Measurements from ENCODE around the gene DSCAML1.

The DSCAML1 gene

GRCh38 chr11:117475716-117476530, 321.1 kb downstream of the DSCAML1 start:
- no peak overlapping the region for H3K27ac Mint-ChIP-seq
- H3K36me3 Mint-ChIP-seq (ENCODE audit: low read depth): no peaks in the 10 kb centered on the region
- no peaks in the 10 kb centered on the region for H3K4me1 Mint-ChIP-seq (ENCODE audit: low read depth)
- H3K9me3 Mint-ChIP-seq: no peaks in the 10 kb centered on the region
- H3K4me3 Mint-ChIP-seq: no peak overlapping the region
- no peak for DNase-seq (ENCODE audit: low spot score)
- no peaks in the 10 kb centered on the region for H3K27me3 Mint-ChIP-seq (ENCODE audit: low read depth)

GRCh38 chr11:117473481-117474091, 323.4 kb downstream of the DSCAML1 start:
- DNase-seq (ENCODE audit: low spot score): no peak
- H3K36me3 Mint-ChIP-seq (ENCODE audit: low read depth): no peaks in the 10 kb centered on the region
- H3K27ac Mint-ChIP-seq: no peak overlapping the region
- H3K4me3 Mint-ChIP-seq: no peak overlapping the region
- H3K4me1 Mint-ChIP-seq (ENCODE audit: low read depth): no peaks in the 10 kb centered on the region
- H3K27me3 Mint-ChIP-seq (ENCODE audit: low read depth): peaks cover 3% of the 10 kb centered on the region
- no peaks in the 10 kb centered on the region for H3K9me3 Mint-ChIP-seq

- no peaks in the 10 kb centered on the region for H3K4me1 Mint-ChIP-seq (ENCODE audit: low read depth)
- H3K27ac Mint-ChIP-seq: no peak overlapping the region
- no peak for DNase-seq (ENCODE audit: low spot score)
- H3K27me3 Mint-ChIP-seq (ENCODE audit: low read depth): peaks cover 3% of the 10 kb centered on the region
- no peaks in the 10 kb centered on the region for H3K9me3 Mint-ChIP-seq
- no peak overlapping the region for H3K4me3 Mint-ChIP-seq
- no peaks in the 10 kb centered on the region for H3K36me3 Mint-ChIP-seq (ENCODE audit: low read depth)
Measured at GRCh38 chr11:117471776-117472175, 325.2 kb downstream of the DSCAML1 start.

GRCh38 chr11:117470576-117470975, 326.4 kb downstream of the DSCAML1 start:
- no peak overlapping the region for H3K27ac Mint-ChIP-seq
- DNase-seq (ENCODE audit: low spot score): no peak
- H3K4me3 Mint-ChIP-seq: no peak overlapping the region
- H3K36me3 Mint-ChIP-seq (ENCODE audit: low read depth): no peaks in the 10 kb centered on the region
- peaks cover 3% of the 10 kb centered on the region for H3K27me3 Mint-ChIP-seq (ENCODE audit: low read depth)
- H3K9me3 Mint-ChIP-seq: no peaks in the 10 kb centered on the region
- no peaks in the 10 kb centered on the region for H3K4me1 Mint-ChIP-seq (ENCODE audit: low read depth)

- Mint-ChIP-seq H3K4me3 (no peak overlapping the region), H3K27ac (no peak overlapping the region), H3K27me3 (ENCODE audit: low read depth) (peaks cover 3% of the 10 kb centered on the region), H3K9me3 (no peaks in the 10 kb centered on the region), H3K4me1 (ENCODE audit: low read depth) (no peaks in the 10 kb centered on the region), H3K36me3 (ENCODE audit: low read depth) (no peaks in the 10 kb centered on the region)
- no peak for DNase-seq (ENCODE audit: low spot score)
Measured at GRCh38 chr11:117468888-117469287, 328.1 kb downstream of the DSCAML1 start.

GRCh38 chr11:117467770-117468169, 329.2 kb downstream of the DSCAML1 start:
- no peak overlapping the region for H3K27ac Mint-ChIP-seq
- no peak for DNase-seq (ENCODE audit: low spot score)
- no peaks in the 10 kb centered on the region for H3K9me3 Mint-ChIP-seq
- no peaks in the 10 kb centered on the region for H3K4me1 Mint-ChIP-seq (ENCODE audit: low read depth)
- H3K4me3 Mint-ChIP-seq: no peak overlapping the region
- H3K27me3 Mint-ChIP-seq (ENCODE audit: low read depth): peaks cover 3% of the 10 kb centered on the region
- H3K36me3 Mint-ChIP-seq (ENCODE audit: low read depth): no peaks in the 10 kb centered on the region

- Mint-ChIP-seq H3K9me3 (no peaks in the 10 kb centered on the region), H3K27me3 (ENCODE audit: low read depth) (peaks cover 3% of the 10 kb centered on the region), H3K4me3 (no peak overlapping the region), H3K4me1 (ENCODE audit: low read depth) (no peaks in the 10 kb centered on the region), H3K27ac (no peak overlapping the region), H3K36me3 (ENCODE audit: low read depth) (no peaks in the 10 kb centered on the region)
- no peak for DNase-seq (ENCODE audit: low spot score)
Measured at GRCh38 chr11:117466966-117467365, 330.1 kb downstream of the DSCAML1 start.

- Mint-ChIP-seq H3K9me3 (no peaks in the 10 kb centered on the region), H3K27ac (no peak overlapping the region), H3K4me3 (no peak overlapping the region), H3K27me3 (ENCODE audit: low read depth) (peaks cover 3% of the 10 kb centered on the region), H3K4me1 (ENCODE audit: low read depth) (no peaks in the 10 kb centered on the region), H3K36me3 (ENCODE audit: low read depth) (no peaks in the 10 kb centered on the region)
- no peak for DNase-seq (ENCODE audit: low spot score)
Measured at GRCh38 chr11:117465236-117465997, 331.6 kb downstream of the DSCAML1 start.

- H3K9me3 Mint-ChIP-seq: no peaks in the 10 kb centered on the region
- no peak for DNase-seq (ENCODE audit: low spot score)
- H3K36me3 Mint-ChIP-seq (ENCODE audit: low read depth): no peaks in the 10 kb centered on the region
Measured at GRCh38 chr11:117464778-117465177, 332.2 kb downstream of the DSCAML1 start.

GRCh38 chr11:117462864-117463247, 334.2 kb downstream of the DSCAML1 start:
- Mint-ChIP-seq H3K27me3 (ENCODE audit: low read depth) (no peaks in the 10 kb centered on the region), H3K4me3 (no peak overlapping the region), H3K4me1 (ENCODE audit: low read depth) (no peaks in the 10 kb centered on the region), H3K27ac (no peak overlapping the region), H3K36me3 (ENCODE audit: low read depth) (no peaks in the 10 kb centered on the region), H3K9me3 (no peaks in the 10 kb centered on the region)
- no peak for DNase-seq (ENCODE audit: low spot score)

More at GRCh38 chr11:117464778-117465177, 332.2 kb downstream of the DSCAML1 start:
- no peak overlapping the region for H3K4me3 Mint-ChIP-seq
- no peak overlapping the region for H3K27ac Mint-ChIP-seq
- peaks cover 3% of the 10 kb centered on the region for H3K27me3 Mint-ChIP-seq (ENCODE audit: low read depth)
- no peaks in the 10 kb centered on the region for H3K4me1 Mint-ChIP-seq (ENCODE audit: low read depth)

GRCh38 chr11:117462183-117462863, 334.7 kb downstream of the DSCAML1 start:
- no peaks in the 10 kb centered on the region for H3K9me3 Mint-ChIP-seq
- H3K27ac Mint-ChIP-seq: no peak overlapping the region
- no peaks in the 10 kb centered on the region for H3K27me3 Mint-ChIP-seq (ENCODE audit: low read depth)
- H3K4me1 Mint-ChIP-seq (ENCODE audit: low read depth): no peaks in the 10 kb centered on the region
- no peak for DNase-seq (ENCODE audit: low spot score)
- no peaks in the 10 kb centered on the region for H3K36me3 Mint-ChIP-seq (ENCODE audit: low read depth)
- no peak overlapping the region for H3K4me3 Mint-ChIP-seq

GRCh38 chr11:117461396-117462182, 335.4 kb downstream of the DSCAML1 start:
- DNase-seq (ENCODE audit: low spot score): no peak
- Mint-ChIP-seq H3K27me3 (ENCODE audit: low read depth) (no peaks in the 10 kb centered on the region), H3K9me3 (no peaks in the 10 kb centered on the region), H3K27ac (no peak overlapping the region), H3K36me3 (ENCODE audit: low read depth) (no peaks in the 10 kb centered on the region), H3K4me1 (ENCODE audit: low read depth) (no peaks in the 10 kb centered on the region), H3K4me3 (no peak overlapping the region)

- H3K27me3 Mint-ChIP-seq (ENCODE audit: low read depth): no peaks in the 10 kb centered on the region
- no peak overlapping the region for H3K4me3 Mint-ChIP-seq
- no peaks in the 10 kb centered on the region for H3K9me3 Mint-ChIP-seq
- no peak for DNase-seq (ENCODE audit: low spot score)
- no peak overlapping the region for H3K27ac Mint-ChIP-seq
- H3K36me3 Mint-ChIP-seq (ENCODE audit: low read depth): no peaks in the 10 kb centered on the region
- no peaks in the 10 kb centered on the region for H3K4me1 Mint-ChIP-seq (ENCODE audit: low read depth)
Measured at GRCh38 chr11:117459979-117460300, 337.1 kb downstream of the DSCAML1 start.
